ENCODE measurements around the gene MACROD2.
"Not testable (repeated sequence)": the region's sequence is repeated elsewhere in the genome, so short reads cannot be mapped to it uniquely, and the experiment has no call there.

MACROD2 gene

GRCh38 chr20:14955399-14955798 is 960.1 kb downstream of the MACROD2 start:
- no peak for DNase-seq (ENCODE audit: low read depth)

GRCh38 chr20:14956026-14956425 is 960.7 kb downstream of the MACROD2 start:
- DNase-seq (ENCODE audit: low read depth): no peak

- DNase-seq (ENCODE audit: low read depth): no peak
Observed at GRCh38 chr20:14956538-14956937, 961.2 kb downstream of the MACROD2 start.

- no peak for DNase-seq (ENCODE audit: low read depth)
Observed at GRCh38 chr20:14957402-14957801, 962.1 kb downstream of the MACROD2 start.

GRCh38 chr20:14958626-14959025 is 963.3 kb downstream of the MACROD2 start:
- no peak for DNase-seq (ENCODE audit: low read depth)

- DNase-seq (ENCODE audit: low read depth): no peak
Observed at GRCh38 chr20:14959506-14960475, 964.5 kb downstream of the MACROD2 start.

- DNase-seq (ENCODE audit: low read depth): no peak
Observed at GRCh38 chr20:14960831-14961230, 965.5 kb downstream of the MACROD2 start.

- no peak for DNase-seq (ENCODE audit: low read depth)
Observed at GRCh38 chr20:14963262-14963663, 967.9 kb downstream of the MACROD2 start.

- no peak for DNase-seq (ENCODE audit: low read depth)
Observed at GRCh38 chr20:14966203-14966602, 970.9 kb downstream of the MACROD2 start.

GRCh38 chr20:14966808-14967207 is 971.5 kb downstream of the MACROD2 start:
- no peak for DNase-seq (ENCODE audit: low read depth)

- DNase-seq (ENCODE audit: low read depth): no peak
Observed at GRCh38 chr20:14972256-14972655, 976.9 kb downstream of the MACROD2 start.

GRCh38 chr20:14972690-14973089 is 977.4 kb downstream of the MACROD2 start:
- no peak for DNase-seq (ENCODE audit: low read depth)

- no peak for DNase-seq (ENCODE audit: low read depth)
Observed at GRCh38 chr20:14979453-14979986, 984.2 kb downstream of the MACROD2 start.

GRCh38 chr20:14981486-14981885 is 986.2 kb downstream of the MACROD2 start:
- DNase-seq (ENCODE audit: low read depth): not testable (repeated sequence)

GRCh38 chr20:14982324-14982723 is 987.0 kb downstream of the MACROD2 start:
- not testable (repeated sequence) for DNase-seq (ENCODE audit: low read depth)

GRCh38 chr20:14984305-14984704 is 989.0 kb downstream of the MACROD2 start:
- no peak for DNase-seq (ENCODE audit: low read depth)

GRCh38 chr20:14984768-14985622 is 989.7 kb downstream of the MACROD2 start:
- no peak for DNase-seq (ENCODE audit: low read depth)

- DNase-seq (ENCODE audit: low read depth): no peak
Observed at GRCh38 chr20:14986026-14986655, 990.8 kb downstream of the MACROD2 start.

GRCh38 chr20:14986656-14987055 is 991.3 kb downstream of the MACROD2 start:
- no peak for DNase-seq (ENCODE audit: low read depth)

- DNase-seq (ENCODE audit: low read depth): no peak
Observed at GRCh38 chr20:14989535-14990290, 994.4 kb downstream of the MACROD2 start.

- DNase-seq (ENCODE audit: low read depth): no peak
Observed at GRCh38 chr20:14991023-14991422, 995.7 kb downstream of the MACROD2 start.
